NCI-H2107 treated with DMSO at 0.1 percent for 48 hours (cell line): Measurements from ENCODE around the gene ARHGAP8.
"Not testable (repeated sequence)": the region's sequence is repeated elsewhere in the genome, so short reads cannot be mapped to it uniquely, and the experiment has no call there.

Experiments
- DNase-seq: peaks from one replicate; lab custom pipeline; 2025; ENCODE audit not compliant: unreplicated experiment; lab: John Stamatoyannopoulos, UW

Gene ARHGAP8

DNA sequence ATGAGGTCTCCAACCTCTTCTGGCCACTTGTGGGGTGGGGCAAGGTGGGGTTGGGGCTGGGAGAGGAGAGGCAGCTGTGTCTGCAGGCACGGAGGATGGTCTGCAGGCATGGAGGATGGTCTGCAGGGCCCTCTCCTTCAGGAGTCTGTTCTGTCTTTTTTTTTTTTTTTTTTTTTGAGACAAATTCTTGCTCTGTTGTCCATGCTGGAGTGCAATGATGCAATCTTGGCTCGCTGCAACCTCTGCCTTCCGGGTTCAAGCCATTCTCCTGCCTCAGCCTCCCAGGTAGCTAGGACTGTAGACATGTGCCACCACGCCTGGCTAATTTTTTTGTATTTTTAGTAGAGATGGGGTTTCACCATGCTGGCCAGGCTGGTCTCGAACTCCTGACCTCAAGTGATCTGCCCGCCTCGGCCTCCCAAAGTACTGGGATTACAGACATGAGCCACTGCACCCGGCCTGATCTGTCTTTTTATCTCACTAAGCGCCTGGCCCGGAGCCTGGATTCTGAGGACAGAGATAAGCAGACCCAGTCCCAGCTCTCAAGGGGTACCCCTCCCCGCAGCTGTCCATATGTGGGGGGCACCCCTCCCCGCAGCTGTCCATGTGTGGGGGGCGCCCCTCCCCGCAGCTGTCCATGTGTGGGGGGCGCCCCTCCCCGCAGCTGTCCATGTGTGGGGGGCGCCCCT lies 47.7 kb downstream of the ARHGAP8 start:
- not testable (repeated sequence) for DNase-seq

DNA sequence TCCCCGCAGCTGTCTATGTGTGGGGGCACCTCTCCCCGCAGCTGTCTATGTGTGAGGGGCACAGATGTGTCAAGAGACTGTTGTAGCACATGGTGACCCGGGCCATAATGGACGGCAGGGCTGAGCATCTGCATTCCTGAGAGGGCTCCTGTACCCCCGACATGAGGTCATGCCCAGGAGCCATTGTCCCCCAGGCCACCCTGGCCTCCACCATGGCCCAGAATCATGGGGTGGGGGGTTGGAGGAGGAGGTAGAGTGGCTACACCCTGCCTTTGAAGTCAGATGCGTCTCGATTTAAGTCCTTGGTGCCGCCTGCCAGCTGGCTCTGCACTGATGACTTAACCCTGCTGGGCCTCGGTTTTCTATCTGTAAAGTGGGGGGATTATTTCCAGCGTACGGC lies 49.1 kb downstream of the ARHGAP8 start:
- no peak for DNase-seq

DNA sequence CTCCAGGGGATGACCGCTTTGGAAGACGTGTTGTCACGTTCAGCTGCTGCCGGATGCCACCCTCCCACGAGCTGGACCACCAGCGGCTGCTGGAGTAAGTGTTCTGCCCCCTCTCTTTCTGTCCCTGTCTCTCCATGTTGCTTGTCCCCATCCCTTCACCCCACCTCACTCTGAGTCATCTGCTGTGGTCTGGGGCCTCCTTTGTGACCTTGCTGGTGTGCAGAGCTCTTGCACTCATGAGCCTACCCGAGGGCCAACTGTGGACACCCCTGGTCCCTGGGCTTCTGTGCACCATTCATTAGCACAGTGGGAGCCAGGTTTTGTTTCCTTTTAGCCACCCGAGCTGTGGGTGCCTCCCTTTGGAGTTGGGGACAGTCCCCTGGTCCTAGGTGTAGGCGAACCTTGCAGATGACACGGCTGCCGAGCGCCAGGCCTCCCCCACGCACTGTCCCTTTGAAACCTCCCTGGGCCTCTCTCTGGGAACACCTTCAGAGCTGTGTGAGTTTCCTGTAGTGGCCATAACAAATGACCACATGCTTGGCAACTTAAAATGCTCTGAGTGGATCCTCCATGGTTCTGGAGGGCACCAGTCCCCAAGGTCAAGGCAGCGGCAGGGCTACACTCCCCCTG lies 49.8 kb downstream of the ARHGAP8 start:
- no peak for DNase-seq

DNA sequence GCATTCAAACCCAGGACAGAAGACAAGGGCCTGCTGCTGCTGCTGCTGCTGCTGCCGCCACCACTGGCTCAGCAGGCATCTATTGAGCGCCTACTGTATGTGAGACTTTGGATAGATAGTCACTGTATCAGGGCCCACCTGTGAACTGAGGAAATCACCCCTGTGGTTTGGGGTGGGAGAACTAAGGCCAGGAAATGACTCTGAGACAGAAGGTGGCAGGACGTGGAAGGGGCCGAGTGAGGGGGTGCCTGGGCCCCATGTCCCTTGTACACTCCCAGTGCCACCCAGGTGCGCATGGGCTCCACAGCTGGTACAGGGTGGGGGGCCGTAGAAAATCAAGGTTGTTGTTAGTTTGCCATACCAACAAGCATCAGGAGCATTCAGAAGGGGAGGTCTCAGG lies 50.6 kb downstream of the ARHGAP8 start:
- DNase-seq = no peak

DNA sequence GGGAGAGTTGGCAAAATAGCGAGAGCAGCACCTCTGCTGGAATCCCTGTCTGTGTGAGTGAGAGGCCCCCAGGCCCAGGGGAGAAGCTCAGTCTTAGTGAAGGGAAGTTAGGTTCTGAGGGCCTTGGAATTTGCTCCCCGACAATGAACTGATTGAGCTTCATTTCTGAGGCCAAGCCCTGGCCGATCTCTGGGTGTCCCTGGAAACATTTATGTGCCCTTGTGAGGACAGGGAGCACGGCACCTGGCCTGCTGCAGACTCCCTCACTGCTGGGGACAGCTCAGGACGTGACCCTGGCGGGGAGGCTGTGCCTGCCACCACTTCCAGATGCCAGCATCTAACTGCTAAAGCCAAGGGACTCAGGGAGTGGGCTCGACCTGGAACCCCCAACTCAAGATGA lies 52.0 kb downstream of the ARHGAP8 start:
- no peak for DNase-seq

DNA sequence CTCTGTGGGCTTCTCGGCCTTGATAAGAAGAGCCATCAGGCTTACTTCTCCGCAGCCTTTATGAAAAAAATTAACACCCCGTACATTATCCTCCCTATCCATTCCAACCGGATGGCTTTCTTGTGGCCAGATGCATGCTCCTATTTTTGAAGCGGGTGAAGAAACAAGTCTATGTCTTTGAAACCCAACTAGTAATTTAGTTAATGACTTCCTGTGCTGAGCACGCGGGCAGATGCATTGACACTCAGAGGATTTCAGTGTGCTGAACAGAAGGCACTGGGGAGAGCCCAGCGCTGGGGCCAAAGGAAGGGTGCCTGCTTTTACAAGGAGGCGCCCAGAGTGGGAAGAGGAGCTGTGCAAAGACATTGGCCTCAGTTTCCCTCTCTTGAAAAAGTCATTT lies 53.3 kb downstream of the ARHGAP8 start:
- DNase-seq = no peak

DNA sequence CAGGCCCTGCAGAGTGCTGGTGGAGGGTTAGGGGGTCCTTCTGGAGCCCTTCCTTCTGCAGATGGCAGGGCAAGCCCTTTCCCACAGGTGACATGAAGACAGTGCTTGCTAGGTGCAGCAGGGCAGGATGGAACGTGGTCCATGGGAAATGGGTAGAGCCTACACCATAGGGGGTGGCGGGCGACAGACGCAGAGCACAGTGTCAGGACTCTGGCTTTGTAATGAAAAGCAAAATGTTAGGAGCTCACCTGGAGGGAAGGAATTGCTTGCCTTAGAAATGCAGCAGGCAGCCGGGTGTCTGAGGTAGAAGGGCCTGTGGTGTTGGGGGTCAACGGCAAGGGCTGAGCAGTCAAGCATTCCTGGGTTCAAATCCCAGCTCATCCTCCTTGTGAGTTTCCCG lies 54.9 kb downstream of the ARHGAP8 start:
- DNase-seq = no peak

DNA sequence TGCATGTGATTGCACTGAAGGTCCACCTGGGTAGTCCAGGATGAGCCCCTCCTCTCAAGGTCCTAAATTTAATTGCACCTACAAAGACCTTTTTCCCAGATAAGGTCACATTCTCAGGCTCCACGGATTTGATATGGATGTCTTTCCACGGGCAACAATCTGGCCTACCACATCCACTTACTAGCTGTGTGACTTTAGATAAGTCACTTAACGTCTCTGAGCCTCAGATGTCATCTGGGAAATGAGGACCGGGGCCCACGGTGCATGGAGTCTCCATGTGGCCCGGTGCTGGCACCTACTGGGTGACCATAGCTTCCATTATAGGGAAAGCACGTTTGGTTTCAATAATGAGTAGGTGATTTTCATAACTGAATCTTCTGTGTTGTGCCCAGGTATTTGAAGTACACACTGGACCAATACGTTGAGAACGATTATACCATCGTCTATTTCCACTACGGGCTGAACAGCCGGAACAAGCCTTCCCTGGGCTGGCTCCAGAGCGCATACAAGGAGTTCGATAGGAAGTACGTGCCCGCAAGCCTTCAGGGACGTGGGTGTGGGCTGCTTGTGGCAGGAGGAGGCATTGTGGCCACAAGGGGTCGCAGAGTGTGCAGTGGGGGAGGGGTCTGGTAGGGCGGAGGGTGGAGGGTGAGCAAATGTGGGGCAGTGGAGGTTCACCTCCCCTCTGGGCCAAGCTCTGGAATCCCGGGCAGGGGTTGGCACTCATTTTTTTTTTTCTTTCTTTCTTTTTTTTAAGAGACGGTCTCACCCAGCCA lies 55.7 kb downstream of the ARHGAP8 start:
- DNase-seq = no peak

DNA sequence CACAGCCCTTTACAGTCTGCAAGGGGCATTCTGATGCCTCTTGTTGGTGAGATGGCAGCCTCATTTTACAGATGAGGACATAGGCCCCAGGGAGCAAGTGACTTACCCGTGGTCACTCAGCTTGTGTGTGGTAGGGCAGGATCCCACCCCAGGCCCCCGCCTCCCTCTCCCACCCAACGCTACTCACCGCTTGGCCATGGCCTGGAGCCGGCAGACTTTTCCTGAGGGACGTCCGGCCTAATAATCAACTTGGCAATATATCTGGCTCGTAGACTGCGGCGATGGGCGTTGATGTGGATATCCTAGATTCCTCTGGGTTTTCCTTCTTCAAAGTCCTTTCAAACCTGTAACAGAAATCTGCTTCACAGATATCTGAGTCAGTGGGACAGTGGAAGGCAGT lies 57.1 kb downstream of the ARHGAP8 start:
- no peak for DNase-seq

DNA sequence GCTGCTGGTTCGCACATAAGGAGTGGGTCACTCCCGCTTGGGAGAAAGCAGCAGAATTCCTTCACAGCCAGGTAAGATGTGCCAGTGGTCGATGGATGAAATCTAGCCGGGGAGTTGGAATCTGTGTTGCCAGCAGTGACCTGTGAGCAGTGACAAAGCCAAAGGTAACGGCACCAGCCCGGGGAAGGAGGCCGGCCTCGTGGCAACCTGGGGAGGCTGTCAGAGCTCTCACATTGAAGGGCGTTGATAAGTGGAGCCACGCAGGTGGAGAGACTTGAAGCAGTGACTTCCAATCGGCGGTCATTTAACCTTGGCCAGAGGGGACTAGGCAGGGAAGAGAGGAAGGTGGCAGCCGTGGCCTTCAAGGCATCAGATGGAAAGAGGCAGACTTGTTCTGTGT lies 58.8 kb downstream of the ARHGAP8 start:
- DNase-seq = no peak

DNA sequence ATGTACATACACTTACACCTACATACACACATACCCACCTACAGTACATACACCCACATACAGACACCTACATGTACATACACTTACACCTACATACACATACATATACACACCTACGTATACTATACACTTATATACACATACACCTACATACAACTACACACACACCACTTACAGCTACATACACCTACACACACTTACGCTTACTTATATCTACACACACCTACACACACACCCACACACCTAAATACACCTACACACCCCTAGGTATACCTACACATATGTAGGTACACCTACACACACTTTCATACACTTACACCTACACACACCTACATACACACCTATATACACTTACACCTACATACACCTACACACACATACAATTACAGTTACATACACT lies 61.0 kb downstream of the ARHGAP8 start:
- no peak for DNase-seq

DNA sequence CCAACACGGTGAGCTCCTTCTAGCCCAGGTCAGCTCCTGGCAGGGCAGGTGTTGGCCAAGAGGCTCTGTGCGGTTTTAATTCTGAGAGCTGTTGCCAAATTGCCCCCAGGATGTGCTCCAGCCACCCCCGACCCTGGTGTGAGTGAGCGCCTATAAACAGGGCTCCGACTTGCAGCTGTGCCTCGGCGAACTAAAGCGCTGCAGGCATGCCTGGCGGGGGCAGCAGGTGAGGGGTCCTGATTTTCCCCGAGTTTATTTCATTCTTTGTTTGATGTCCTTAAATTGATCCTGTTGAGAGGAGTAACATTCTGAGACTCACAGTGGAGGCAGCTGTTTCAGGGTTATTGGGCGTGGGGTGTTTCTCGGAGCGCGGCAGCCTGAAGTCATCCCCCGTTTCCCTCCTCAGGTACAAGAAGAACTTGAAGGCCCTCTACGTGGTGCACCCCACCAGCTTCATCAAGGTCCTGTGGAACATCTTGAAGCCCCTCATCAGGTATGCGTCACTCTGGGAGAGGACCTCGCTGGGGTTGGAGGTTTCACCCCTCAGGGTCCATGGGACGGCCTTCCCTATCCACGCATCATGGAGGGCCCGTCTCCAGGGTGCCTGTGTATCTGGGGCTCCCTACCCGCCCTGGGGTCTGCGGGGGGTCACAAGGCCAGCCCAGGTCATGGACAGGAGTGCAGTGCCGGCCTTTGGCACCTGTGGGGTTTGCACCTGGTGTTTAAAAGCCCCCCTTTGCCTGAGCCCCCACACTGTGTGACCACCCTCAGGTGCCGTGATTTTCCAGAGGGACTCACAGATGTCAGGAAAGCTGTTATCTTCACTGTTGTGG lies 62.1 kb downstream of the ARHGAP8 start:
- DNase-seq = no peak

DNA sequence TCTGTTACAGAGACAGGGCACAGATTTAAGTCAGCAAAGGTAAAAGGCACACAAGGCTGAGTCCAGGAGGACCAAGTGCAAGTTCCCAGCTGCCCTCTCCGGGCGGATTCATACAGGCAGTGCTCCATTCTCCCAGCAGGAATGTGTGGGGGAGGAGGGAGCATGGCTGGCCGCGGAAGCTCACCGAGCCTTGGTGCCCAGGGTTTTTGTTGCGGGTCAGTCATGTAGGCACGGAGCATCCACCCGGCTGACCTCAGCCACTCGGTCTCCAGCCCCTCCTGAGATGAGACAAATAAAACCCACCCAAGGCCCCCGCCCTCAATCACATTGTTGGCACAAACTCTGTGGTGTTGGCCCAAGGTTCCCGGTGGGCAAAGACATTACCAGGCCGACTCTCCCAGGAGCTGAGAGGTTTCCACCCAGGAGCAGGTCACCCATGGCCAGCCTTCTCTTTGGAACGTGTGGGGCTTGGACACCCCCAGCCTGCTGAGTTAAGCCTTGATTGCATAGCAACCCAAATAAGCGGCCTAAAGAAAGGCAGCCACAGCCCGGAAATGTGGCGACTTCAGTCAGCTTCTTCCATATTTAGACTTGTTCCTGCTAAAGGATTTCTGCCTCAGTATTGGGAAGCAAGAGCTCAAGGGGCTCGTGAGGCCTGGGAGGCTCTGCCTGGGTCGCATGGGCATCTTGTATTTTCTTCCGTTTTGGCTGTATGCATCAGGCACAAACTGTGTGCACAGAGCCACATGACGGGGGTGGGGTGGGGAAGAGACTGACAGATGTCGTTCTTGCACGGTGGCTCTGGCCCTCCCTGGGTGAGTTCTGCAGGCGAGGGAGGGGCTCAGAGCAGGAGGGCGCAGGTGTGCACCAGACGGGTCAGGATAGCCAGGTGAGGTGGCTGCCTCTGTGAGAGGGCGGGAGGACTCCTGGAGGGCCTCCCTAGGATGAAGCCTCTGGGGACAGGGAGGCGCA lies 63.0 kb downstream of the ARHGAP8 start:
- DNase-seq = no peak

DNA sequence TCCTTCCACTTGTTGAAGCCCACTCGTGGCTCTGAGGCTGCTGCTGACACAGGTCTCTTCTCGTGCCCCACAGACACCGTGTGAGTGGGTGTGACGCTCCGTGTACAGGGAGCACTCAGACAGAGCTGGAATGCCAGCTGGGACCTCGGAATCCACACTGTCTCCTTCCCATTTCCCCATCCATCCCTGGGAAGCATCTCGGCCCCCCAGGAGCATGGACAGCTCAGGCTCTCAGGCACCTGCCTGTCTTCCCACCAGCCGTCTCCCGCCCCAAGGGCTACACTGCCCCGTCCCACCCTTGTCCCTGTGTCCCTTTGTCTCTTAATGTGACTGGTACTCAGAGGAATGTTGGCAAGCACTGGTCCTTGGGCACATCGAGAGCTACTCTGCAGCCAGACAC lies 63.8 kb downstream of the ARHGAP8 start:
- DNase-seq = no peak

DNA sequence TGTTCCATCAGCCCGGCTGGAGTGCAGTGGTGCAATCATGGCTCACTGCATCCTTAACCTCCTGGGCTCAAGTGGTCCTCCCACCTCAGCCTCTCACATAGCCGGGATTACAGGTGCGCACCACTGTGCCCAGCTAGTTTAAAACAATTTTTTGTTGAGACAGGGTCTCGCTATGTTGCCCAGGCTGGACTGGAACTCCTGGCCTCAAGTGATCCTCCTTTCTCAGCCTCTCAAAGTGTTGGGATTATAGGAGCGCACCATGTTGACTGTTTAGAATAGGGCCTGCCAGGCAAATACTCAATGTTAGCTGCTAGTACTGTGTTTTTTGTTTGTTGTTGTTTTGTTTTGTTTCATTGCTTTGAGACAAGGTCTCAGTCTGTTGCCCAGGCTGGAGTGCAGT lies 66.4 kb downstream of the ARHGAP8 start:
- DNase-seq = no peak

DNA sequence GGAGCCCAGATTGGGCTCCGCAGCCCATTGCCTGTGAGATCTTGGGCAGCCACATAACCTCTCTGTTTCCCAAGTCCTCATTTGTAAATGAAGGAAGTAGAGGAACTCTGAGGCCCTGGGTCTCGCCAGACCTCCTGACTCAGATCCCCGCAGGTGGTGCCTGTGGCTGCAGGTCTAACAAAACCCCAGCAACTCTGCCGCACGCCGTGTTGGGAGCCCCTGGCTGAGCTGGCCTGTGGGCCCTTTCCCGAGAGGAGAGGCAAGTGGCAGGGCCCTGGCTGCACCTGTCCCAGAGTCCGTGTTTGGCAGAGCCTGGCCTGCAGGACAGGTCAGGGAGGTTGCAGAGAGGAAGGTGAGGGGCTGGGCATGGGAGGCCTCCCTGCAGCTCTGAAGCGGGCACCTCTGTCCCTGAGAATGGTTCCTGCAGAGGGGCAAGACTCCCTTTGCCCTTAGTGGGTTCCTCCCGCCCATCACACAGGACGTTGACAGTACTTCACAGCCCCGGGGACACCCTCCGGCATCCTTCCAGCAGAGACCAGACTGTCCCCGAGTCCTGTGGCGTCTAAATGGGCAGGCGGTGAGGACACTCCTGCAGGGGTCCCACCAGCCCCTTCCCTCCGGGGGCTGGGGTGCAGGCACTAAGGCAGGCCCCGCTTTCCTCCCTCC lies 67.7 kb downstream of the ARHGAP8 start:
- DNase-seq = no peak

DNA sequence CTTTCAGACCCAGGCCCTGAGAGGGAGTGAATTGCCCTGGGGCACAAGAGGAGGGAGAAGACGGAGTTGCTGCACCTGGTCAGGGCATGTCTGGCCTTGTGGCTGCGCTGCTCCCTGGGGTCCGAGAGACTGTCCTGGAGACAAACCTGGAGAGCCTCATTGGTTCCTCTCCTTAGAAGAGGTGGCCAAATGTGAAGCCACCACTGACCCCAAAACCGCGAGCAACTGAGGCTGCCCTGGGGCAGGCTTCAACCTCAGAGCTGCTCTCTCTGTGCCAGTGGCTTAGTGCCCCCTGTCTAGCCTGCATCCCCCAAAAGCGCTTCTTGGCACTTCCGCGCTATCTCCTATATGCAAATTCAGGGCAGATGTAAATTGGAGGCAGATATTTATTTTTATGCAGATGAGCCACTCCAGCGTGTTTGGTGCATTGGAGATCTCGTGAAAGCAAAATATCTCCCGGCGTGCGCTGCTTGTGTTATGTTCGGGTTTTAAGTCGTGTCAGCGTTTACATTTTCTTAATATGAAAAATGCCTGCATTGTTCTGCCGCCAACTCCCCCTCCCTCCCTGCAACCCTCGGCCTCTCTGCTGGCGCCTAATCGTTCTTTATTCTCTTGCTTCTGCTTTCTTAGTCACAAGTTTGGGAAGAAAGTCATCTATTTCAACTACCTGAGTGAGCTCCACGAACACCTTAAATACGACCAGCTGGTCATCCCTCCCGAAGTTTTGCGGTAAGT lies 69.5 kb downstream of the ARHGAP8 start:
- DNase-seq = no peak

DNA sequence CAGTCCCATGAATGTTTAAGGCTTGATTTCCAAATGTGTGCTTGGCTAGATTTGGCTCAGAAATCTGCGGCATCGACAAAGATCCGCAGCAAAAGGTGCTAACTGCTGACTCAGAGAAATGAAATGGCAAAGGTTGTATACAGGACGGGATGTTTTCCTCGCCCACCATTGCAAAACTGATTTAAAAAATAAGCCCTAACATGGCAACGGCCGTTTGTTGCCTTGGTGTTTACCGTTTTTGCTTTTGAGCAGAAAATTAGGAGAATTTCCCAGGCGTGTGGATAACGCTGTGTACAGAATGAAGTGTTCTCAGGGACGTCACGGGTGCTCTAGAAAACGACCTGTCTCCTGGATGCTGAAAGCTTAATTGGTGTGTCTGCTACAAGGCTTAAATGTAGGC lies 70.2 kb downstream of the ARHGAP8 start:
- no peak for DNase-seq

DNA sequence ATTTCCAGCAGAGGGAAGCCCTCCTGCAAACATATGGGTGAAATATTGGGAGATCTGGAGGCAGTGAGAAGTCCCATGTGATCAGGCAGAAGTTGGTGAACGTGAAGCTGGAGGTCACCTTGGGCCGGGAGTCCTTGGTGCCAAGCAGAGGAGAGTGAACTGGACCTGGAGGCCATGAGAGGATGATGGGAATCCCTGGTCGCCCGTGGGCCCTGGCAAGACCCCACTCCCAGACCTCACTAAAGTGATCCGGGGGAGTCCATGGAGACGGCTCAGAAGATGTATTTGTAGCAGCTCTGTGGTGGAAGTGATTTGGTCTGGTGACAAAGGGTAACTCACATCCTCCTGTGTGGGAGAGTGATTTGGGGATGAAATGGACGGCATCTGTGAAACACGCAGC lies 71.0 kb downstream of the ARHGAP8 start:
- no peak for DNase-seq
